ENCODE data around the gene ELMO1.

ELMO1 gene

DNA sequence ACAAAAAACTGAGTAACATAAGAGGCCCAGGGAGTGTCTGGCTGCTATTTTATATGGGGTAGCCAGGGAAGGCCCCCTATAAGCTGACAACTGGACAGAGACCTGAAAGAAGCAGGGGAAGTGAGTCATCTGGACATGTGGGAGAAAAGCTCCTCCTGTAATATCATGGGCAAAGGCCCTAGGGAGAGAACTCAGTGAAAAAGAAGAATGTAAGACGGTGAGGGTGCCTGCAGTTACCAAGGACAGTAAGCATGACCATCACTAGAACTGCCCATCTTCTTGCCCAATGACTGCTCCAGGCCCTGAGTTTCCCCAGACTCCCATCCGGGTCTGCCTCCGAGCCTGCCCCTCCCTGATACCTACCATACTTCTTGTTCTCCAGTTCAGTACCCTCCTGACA, 2.3 kb downstream of the ELMO1 start:
- no peak for DNase-seq
- TF ChIP-seq GATA1 (IDR thresholded peaks at IDR 0.05; ENCODE audit: low read depth, low read length): no peak
- TF ChIP-seq POLR2A (IDR thresholded peaks at IDR 0.05; ENCODE audit: low read length): peak; percentile 19

DNA sequence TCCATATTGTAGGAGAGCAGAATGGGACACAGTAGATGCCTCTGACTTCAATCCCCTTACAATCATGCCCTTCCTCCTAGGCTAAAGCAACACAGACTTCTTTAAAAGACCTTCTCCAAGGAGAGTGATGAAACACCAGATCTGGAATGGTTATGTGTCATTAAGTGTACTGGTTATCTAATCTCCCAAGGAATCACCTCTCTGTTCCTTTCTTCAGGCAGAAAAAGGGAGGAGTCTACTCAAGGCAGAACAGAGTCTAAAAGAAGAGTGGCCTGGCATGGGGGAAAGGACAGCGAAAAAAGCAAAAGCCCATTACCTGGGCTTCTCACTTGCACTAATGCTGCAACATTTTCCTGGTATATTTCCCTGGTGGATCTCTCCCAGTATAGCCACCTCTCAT, 2.9 kb downstream of the ELMO1 start:
- TF ChIP-seq POLR2A (IDR thresholded peaks at IDR 0.05; ENCODE audit: low read length): no peak
- TF ChIP-seq GATA1 (IDR thresholded peaks at IDR 0.05; ENCODE audit: low read depth, low read length): no peak
- DNase-seq: no peak

DNA sequence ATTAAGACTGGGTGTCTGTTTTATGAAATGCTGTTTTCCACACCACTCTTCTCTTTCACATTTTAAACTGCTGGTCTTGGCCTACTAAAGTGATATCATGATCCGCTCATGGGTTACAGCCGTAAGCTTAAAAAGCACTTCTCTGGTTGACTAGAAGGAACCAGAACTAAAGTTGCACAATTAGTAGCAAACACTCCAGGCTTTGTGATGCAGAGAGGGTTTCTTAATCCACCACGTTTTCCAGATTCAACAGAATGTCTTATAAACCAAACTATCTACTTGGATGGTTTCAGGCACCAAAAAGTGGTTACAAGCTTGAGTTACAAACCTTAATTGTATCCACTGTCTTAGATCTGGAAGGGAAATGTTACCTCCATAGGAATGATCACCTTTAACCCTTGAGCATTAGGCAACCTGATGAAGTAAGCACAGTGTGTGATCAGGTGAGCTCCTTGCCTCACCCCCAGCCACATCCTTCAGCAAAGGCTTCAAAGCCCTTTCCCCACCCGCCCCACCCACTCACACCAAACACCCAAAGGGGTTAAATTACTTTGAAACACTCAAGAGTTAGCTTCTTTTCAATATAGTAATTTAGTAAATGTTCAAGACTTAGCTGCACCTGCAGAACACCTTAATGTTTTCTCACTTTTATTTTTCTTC, 3.5 kb downstream of the ELMO1 start:
- TF ChIP-seq POLR2A (IDR thresholded peaks at IDR 0.05; ENCODE audit: low read length): no peak
- TF ChIP-seq GATA1 (IDR thresholded peaks at IDR 0.05; ENCODE audit: low read depth, low read length): no peak
- DNase-seq: no peak

DNA sequence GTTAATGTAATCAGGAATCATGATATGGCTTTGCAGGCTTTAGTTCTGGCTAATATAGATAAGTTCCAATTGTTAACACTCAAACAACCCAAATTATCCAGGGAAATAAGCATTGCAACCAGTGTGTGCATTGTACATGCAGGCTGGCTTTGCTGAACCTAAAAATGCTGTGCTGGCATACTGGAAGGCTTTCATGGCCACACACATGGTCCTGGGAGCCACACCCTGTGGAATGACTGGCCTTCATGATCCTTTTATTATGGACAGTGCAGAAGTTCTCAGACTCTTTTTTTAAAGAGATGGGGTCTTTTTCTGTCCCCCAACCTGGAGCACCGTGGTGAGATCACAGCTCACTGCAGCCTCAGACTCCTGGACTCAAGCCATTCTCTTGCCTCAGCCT, 5.0 kb downstream of the ELMO1 start:
- no peak for TF ChIP-seq POLR2A (IDR thresholded peaks at IDR 0.05; ENCODE audit: low read length)
- TF ChIP-seq GATA1 (IDR thresholded peaks at IDR 0.05; ENCODE audit: low read depth, low read length): no peak
- DNase-seq: no peak

- DNase-seq: no peak
- TF ChIP-seq POLR2A (IDR thresholded peaks at IDR 0.05; ENCODE audit: low read length): no peak
Observed at GRCh38 chr7:37442268-37442667, 6.4 kb downstream of the ELMO1 start.

DNA sequence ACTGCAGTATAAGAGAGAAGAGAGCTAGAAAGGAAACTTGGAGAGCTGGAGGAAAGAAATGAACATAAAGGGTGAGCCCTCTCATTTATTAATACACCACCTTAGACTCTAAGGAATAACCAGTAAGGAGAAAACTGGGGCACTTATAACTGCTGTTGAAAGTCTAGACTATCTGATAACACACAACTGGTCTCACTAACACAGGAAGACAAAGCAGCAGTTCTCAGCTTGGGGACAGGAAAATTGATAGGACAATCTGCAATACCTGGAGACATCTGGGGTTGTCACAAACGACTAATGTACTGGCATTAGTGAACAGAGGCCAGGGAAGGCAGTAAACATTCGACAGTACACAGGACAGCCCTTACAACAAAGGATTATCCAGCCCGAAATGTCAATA, 6.8 kb downstream of the ELMO1 start:
- peak in 1 of 2 experiments; percentile 22 for DNase-seq
- TF ChIP-seq POLR2A (IDR thresholded peaks at IDR 0.05; ENCODE audit: low read length) (peak; percentile 33), GATA1 (IDR thresholded peaks at IDR 0.05; ENCODE audit: low read depth, low read length) (no peak)

GRCh38 chr7:37441386-37441760, 7.3 kb downstream of the ELMO1 start:
- peak in 1 of 2 experiments; percentile 28 for DNase-seq
- no peak for TF ChIP-seq GATA1 (IDR thresholded peaks at IDR 0.05; ENCODE audit: low read depth, low read length)
- no peak for TF ChIP-seq POLR2A (IDR thresholded peaks at IDR 0.05; ENCODE audit: low read length)

GRCh38 chr7:37440738-37441385, 7.8 kb downstream of the ELMO1 start:
- DNase-seq: peak in 1 of 2 experiments; percentile 28
- TF ChIP-seq POLR2A (IDR thresholded peaks at IDR 0.05; ENCODE audit: low read length) (peak; percentile 13), GATA1 (IDR thresholded peaks at IDR 0.05; ENCODE audit: low read depth, low read length) (no peak)

GRCh38 chr7:37439653-37440026, 9.0 kb downstream of the ELMO1 start:
- DNase-seq: no peak
- TF ChIP-seq GATA1 (IDR thresholded peaks at IDR 0.05; ENCODE audit: low read depth, low read length) (no peak), POLR2A (IDR thresholded peaks at IDR 0.05; ENCODE audit: low read length) (no peak)

DNA sequence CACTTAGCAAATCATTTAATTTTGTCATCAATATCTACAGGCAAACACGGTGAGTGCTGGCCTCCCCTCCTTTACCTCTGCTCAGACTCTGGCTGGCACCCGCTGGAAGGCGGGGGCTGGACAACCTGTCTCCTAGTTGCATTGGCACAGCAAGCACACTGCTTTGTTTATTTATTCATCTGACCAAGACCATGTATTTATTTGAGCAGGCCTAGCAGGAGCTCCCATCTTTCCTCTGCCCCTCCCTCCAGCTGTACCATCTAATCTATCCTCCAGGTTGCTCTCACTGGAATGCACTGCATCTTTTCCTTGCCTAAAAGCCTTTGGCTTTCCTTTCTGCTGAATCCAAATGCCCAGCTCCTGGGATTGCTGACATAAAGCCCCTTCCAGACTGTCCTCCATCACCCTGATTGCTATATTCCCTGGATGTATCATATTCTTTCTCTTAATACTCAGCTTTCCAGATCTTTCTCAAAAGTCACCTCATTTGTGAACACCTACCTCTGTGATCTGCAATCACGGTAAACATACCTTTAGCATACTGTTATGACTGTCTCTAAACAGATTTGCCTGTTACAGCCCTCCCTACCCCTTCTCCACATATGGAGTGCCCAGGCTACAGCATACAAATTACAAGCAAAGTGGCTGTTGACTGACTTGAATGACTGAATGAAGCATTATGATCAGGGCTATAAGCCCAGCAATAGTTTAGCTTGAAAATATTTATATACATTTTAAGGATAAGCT, 9.6 kb downstream of the ELMO1 start:
- TF ChIP-seq GATA1 (IDR thresholded peaks at IDR 0.05; ENCODE audit: low read depth, low read length): no peak
- no peak for TF ChIP-seq POLR2A (IDR thresholded peaks at IDR 0.05; ENCODE audit: low read length)
- DNase-seq: no peak

- TF ChIP-seq POLR2A (IDR thresholded peaks at IDR 0.05; ENCODE audit: low read length): no peak
- TF ChIP-seq GATA1 (IDR thresholded peaks at IDR 0.05; ENCODE audit: low read depth, low read length): no peak
- DNase-seq: no peak
Observed at GRCh38 chr7:37435156-37435855, 13.4 kb downstream of the ELMO1 start.

DNA sequence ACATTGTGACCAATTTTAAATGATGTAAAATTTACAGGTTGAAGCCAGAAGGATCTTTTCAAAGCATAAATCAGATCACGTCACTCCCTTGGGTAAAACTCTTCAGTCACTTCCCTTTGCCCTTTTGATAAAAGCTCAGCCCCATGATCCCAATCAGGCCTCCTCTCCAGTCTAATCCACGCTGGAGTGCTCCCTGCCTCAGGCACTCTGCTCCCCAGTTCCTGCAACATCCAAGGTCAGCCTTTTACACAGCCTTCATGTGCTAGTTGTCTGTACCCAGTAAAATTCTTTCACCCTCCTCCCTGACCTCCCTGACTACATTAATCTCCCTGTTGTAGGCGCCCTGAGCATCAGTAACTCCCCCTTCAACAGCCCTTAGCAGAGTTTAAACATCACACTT, 14.1 kb downstream of the ELMO1 start:
- DNase-seq: no peak
- no peak for TF ChIP-seq POLR2A (IDR thresholded peaks at IDR 0.05; ENCODE audit: low read length)
- no peak for TF ChIP-seq GATA1 (IDR thresholded peaks at IDR 0.05; ENCODE audit: low read depth, low read length)

GRCh38 chr7:37433166-37433565, 15.5 kb downstream of the ELMO1 start:
- TF ChIP-seq POLR2A (IDR thresholded peaks at IDR 0.05; ENCODE audit: low read length) (no peak), GATA1 (IDR thresholded peaks at IDR 0.05; ENCODE audit: low read depth, low read length) (no peak)
- DNase-seq: peak; percentile 11 to 25

GRCh38 chr7:37432281-37432920, 16.3 kb downstream of the ELMO1 start:
- TF ChIP-seq POLR2A (IDR thresholded peaks at IDR 0.05; ENCODE audit: low read length) (peak; percentile 38), GATA1 (IDR thresholded peaks at IDR 0.05; ENCODE audit: low read depth, low read length) (no peak)
- DNase-seq: no peak
